Panc1 (cell line): ENCODE data around the gene IAPP.

Source experiments
- CTCF ChIP-seq: fragments of 450-650 bp; IDR thresholded peaks from 2 replicates; pipeline ENCODE4 v1.5.1; 2017; ENCODE audit warnings: mild to moderate bottlenecking
- POLR2AphosphoS5 ChIP-seq: IDR thresholded peaks from 2 replicates; pipeline ENCODE4 v1.6.1; 2012; ENCODE audit warnings: mild to moderate bottlenecking, low read depth, low read length, moderate library complexity
- SIN3A ChIP-seq: IDR thresholded peaks from 2 replicates; pipeline ENCODE4 v1.6.1; 2012; ENCODE audit warnings: low read depth, mild to moderate bottlenecking, low read length, moderate library complexity, borderline replicate concordance; ENCODE audit not compliant: insufficient read depth
- TCF7L2 ChIP-seq: IDR thresholded peaks from 2 replicates; pipeline ENCODE4 v1.6.1; 2011; ENCODE audit warnings: mild to moderate bottlenecking, low read depth, low read length, inconsistent platforms
- TF ChIP-seq, protein P1 (sequence below), 2 experiments: IDR thresholded peaks; 2 replicates each; pipeline ENCODE4 v1.6.1; 2011 to 2012; ENCODE audit warnings: low read depth in 2 of 2, control low read depth in 1 of 2, low read length in 1 of 2, mild to moderate bottlenecking in 1 of 2, moderate library complexity in 1 of 2; ENCODE audit not compliant: insufficient read depth in 1 of 2

DNA sequence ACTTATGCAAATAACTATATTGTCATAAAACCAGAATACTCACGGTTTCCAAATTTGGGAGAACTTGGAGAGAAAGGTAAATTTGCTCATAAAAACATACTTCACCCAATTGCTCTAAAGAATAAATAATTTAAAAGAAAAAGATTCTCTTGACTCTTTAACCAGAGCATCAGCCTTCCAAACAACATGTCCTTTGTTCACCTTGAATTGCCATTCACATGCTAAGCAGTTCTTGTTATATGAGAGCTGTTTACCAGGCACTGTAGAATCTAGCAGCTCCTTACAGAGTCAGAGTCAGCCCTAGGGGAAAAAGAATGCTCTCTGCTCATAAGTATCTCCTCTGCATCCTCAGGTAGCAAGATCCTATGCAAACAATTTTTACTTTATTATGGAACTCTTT, 48.2 kb upstream of the IAPP start:
- no peak for TF ChIP-seq CTCF
- no peak for TF ChIP-seq SIN3A
- TF ChIP-seq, protein P1, sequence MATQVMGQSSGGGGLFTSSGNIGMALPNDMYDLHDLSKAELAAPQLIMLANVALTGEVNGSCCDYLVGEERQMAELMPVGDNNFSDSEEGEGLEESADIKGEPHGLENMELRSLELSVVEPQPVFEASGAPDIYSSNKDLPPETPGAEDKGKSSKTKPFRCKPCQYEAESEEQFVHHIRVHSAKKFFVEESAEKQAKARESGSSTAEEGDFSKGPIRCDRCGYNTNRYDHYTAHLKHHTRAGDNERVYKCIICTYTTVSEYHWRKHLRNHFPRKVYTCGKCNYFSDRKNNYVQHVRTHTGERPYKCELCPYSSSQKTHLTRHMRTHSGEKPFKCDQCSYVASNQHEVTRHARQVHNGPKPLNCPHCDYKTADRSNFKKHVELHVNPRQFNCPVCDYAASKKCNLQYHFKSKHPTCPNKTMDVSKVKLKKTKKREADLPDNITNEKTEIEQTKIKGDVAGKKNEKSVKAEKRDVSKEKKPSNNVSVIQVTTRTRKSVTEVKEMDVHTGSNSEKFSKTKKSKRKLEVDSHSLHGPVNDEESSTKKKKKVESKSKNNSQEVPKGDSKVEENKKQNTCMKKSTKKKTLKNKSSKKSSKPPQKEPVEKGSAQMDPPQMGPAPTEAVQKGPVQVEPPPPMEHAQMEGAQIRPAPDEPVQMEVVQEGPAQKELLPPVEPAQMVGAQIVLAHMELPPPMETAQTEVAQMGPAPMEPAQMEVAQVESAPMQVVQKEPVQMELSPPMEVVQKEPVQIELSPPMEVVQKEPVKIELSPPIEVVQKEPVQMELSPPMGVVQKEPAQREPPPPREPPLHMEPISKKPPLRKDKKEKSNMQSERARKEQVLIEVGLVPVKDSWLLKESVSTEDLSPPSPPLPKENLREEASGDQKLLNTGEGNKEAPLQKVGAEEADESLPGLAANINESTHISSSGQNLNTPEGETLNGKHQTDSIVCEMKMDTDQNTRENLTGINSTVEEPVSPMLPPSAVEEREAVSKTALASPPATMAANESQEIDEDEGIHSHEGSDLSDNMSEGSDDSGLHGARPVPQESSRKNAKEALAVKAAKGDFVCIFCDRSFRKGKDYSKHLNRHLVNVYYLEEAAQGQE (IDR thresholded peaks at IDR 0.05; ENCODE audit: insufficient read depth in 1 of 2, low read depth in 2 of 2, low read length in 1 of 2), result no peak
- TF ChIP-seq POLR2AphosphoS5, result no peak
- TF ChIP-seq TCF7L2, result no peak
